ENCODE measurements around the gene EPHA10.

DNA sequence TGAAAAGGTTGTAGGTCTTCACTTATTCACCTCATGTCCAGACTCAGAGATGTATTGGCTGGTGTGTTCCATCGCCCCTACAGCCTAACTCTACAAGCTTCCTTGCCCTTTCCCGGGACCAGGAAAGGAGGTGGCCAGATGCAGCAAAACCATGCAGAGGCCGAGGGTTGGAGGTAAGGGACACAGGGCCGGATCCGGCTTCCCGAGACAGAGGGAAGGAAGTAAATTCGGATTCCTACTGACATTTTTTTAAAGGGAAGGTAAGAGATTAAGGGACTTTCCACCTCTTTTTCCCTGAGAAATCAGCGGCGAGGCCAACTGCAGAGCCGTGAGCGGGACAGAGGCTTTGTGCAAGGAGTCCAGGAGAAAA, 12.7 kb downstream of the EPHA10 start:
- TF ChIP-seq, protein P1, sequence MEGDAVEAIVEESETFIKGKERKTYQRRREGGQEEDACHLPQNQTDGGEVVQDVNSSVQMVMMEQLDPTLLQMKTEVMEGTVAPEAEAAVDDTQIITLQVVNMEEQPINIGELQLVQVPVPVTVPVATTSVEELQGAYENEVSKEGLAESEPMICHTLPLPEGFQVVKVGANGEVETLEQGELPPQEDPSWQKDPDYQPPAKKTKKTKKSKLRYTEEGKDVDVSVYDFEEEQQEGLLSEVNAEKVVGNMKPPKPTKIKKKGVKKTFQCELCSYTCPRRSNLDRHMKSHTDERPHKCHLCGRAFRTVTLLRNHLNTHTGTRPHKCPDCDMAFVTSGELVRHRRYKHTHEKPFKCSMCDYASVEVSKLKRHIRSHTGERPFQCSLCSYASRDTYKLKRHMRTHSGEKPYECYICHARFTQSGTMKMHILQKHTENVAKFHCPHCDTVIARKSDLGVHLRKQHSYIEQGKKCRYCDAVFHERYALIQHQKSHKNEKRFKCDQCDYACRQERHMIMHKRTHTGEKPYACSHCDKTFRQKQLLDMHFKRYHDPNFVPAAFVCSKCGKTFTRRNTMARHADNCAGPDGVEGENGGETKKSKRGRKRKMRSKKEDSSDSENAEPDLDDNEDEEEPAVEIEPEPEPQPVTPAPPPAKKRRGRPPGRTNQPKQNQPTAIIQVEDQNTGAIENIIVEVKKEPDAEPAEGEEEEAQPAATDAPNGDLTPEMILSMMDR (IDR thresholded peaks at IDR 0.05; ENCODE audit: poor library complexity, severe bottlenecking) = no peak
- TF ChIP-seq EP300 (conservative IDR thresholded peaks at IDR 0.05; ENCODE audit: poor library complexity, severe bottlenecking) (no peak), RAD21 (conservative IDR thresholded peaks at IDR 0.05) (no peak), SMC3 (conservative IDR thresholded peaks at IDR 0.05; ENCODE audit: poor library complexity) (no peak), EZH2 (IDR thresholded peaks at IDR 0.05; ENCODE audit: borderline replicate concordance, insufficient read depth, low read length, poor library complexity, severe bottlenecking) (no peak), POLR2AphosphoS5 (IDR thresholded peaks at IDR 0.05) (no peak), MXI1 (conservative IDR thresholded peaks at IDR 0.05; ENCODE audit: poor library complexity, severe bottlenecking) (no peak), TAF1 (IDR thresholded peaks at IDR 0.05; ENCODE audit: low read depth) (no peak)
- TF ChIP-seq, protein P2, sequence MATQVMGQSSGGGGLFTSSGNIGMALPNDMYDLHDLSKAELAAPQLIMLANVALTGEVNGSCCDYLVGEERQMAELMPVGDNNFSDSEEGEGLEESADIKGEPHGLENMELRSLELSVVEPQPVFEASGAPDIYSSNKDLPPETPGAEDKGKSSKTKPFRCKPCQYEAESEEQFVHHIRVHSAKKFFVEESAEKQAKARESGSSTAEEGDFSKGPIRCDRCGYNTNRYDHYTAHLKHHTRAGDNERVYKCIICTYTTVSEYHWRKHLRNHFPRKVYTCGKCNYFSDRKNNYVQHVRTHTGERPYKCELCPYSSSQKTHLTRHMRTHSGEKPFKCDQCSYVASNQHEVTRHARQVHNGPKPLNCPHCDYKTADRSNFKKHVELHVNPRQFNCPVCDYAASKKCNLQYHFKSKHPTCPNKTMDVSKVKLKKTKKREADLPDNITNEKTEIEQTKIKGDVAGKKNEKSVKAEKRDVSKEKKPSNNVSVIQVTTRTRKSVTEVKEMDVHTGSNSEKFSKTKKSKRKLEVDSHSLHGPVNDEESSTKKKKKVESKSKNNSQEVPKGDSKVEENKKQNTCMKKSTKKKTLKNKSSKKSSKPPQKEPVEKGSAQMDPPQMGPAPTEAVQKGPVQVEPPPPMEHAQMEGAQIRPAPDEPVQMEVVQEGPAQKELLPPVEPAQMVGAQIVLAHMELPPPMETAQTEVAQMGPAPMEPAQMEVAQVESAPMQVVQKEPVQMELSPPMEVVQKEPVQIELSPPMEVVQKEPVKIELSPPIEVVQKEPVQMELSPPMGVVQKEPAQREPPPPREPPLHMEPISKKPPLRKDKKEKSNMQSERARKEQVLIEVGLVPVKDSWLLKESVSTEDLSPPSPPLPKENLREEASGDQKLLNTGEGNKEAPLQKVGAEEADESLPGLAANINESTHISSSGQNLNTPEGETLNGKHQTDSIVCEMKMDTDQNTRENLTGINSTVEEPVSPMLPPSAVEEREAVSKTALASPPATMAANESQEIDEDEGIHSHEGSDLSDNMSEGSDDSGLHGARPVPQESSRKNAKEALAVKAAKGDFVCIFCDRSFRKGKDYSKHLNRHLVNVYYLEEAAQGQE (IDR thresholded peaks at IDR 0.05; ENCODE audit: borderline replicate concordance) = no peak
